Ovary (tissue), 3 donors: ENCODE data around the gene LGALS8.

Experiments
- CTCF ChIP-seq, 3 donors: fragments of 450-650 bp in 2 of 3; fragments of 200-600 bp in 1 of 3; IDR thresholded peaks; one replicate each; pipeline versions ENCODE4 v1.5.1 to v1.8.0; 2016 to 2022; ENCODE audit warnings: antibody characterized with exemption in 3 of 3, mild to moderate bottlenecking in 1 of 3
- EP300 ChIP-seq: sonication (generic); formaldehyde crosslinking; IDR thresholded peaks from one replicate; pipeline ENCODE4 v1.6.1; 2017; ENCODE audit warnings: antibody characterized with exemption
- POLR2A ChIP-seq: fragments of 450-650 bp; IDR thresholded peaks from one replicate; pipeline ENCODE4 v1.6.1; 2017; ENCODE audit warnings: antibody characterized with exemption, mild to moderate bottlenecking, moderate library complexity
- donor health status: DM: no; HTN: no; CAD: no.

GRCh38 chr1:236541710-236542109 lies 17.9 kb downstream of the LGALS8 start:
- TF ChIP-seq CTCF (IDR thresholded peaks at IDR 0.05) (no peak), POLR2A (no peak), EP300 (no peak)
